Measurements from ENCODE around the gene CFAP47. TPM values are rescaled to one million over a fixed set of nuclear protein-coding genes. Genes with fewer than 3 reads are reported as not detected.
"Not testable (repeated sequence)": the region's sequence is repeated elsewhere in the genome, so short reads cannot be mapped to it uniquely, and the experiment has no call there.

The CFAP47 gene
- total and polyA plus RNA-seq, 7 donors, result 0.20 TPM; not detected in 6

DNA sequence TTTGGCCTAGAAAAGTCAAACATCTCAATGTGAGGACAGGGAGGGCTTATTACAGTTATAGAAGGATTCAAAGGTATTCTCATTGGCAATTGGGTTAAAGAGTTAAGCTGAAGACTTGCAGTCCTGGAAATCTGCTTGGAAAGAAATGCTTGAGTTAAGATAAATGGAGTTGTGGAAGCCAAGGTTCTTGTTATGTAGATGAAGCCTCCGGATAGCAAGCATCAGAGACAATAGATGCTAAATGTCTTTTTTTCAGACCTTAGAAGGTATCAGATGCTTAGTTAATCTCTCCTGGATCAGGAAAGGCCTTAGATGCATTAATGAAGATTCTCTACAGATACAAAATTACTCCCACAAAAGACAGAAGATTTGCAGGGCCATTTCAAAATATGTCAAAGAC lies 299.3 kb downstream of the CFAP47 start:
- ATAC-seq, result no peak
- TF ChIP-seq, protein P1, sequence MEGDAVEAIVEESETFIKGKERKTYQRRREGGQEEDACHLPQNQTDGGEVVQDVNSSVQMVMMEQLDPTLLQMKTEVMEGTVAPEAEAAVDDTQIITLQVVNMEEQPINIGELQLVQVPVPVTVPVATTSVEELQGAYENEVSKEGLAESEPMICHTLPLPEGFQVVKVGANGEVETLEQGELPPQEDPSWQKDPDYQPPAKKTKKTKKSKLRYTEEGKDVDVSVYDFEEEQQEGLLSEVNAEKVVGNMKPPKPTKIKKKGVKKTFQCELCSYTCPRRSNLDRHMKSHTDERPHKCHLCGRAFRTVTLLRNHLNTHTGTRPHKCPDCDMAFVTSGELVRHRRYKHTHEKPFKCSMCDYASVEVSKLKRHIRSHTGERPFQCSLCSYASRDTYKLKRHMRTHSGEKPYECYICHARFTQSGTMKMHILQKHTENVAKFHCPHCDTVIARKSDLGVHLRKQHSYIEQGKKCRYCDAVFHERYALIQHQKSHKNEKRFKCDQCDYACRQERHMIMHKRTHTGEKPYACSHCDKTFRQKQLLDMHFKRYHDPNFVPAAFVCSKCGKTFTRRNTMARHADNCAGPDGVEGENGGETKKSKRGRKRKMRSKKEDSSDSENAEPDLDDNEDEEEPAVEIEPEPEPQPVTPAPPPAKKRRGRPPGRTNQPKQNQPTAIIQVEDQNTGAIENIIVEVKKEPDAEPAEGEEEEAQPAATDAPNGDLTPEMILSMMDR (IDR thresholded peaks at IDR 0.05), result no peak
- H3K36me3 ChIP-seq (ENCODE audit: insufficient read depth in 1 of 2, low read depth in 1 of 2), result no peaks in the 10 kb centered on the region
- peaks cover 0 to 8% (median 0%) of the 10 kb centered on the region in 3 donors for H3K27me3 ChIP-seq (ENCODE audit: insufficient read depth in 3 of 3, low read length in 2 of 3)
- no peaks in the 10 kb centered on the region for H3K4me1 ChIP-seq
- H3K27ac ChIP-seq, result no peak overlapping the region
- 34 to 49% (median 38%) methylated on average over 1 of the region's 1 CpG for WGBS, 3 donors
- intact Hi-C loops (cut with DNase I), result no loop called here
- no peaks in the 10 kb centered on the region for H3K9me3 ChIP-seq
- no peak overlapping the region for H3K4me3 ChIP-seq
- DNase-seq, result no peak

DNA sequence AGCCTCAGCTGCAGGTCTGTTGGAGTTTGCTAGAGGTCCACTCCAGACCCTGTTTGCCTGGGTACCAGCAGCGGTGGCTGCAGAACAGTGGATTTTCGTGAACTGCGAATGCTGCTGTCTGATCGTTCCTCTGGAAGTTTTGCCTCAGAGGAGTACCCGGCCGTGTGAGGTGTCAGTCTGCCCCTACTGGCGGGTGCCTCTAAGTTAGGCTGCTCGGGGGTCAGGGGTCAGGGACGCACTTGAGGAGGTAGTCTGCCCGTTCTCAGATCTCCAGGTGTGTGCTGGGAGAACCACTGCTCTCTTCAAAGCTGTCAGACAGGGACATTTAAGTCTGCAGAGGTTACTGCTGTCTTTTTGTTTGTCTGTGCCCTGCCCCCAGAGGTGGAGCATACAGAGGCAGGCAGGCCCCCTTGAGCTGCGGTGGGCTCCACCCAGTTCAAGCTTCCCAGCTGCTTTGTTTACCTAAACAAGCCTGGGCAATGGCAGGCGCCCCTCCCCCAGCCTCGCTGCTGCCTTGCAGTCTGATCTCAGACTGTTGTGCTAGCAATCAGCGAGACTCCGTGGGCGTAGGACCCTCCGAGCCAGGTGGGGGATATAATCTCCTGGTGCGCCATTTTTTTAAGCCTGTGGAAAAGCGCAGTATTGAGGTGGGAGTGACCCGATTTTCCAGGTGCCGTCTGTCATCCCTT lies 315.4 kb downstream of the CFAP47 start:
- 86 to 91% (median 91%) methylated on average over 15 to 21 of the region's 21 CpGs for WGBS, 3 donors
- H3K27ac ChIP-seq; DNase-seq; ATAC-seq; H3K9me3 ChIP-seq; H3K4me3 ChIP-seq; H3K27me3 ChIP-seq (ENCODE audit: insufficient read depth in 3 of 3, low read length in 2 of 3); H3K4me1 ChIP-seq; H3K36me3 ChIP-seq (ENCODE audit: insufficient read depth in 1 of 2, low read depth in 1 of 2); intact Hi-C loops (cut with DNase I): not testable (repeated sequence)

DNA sequence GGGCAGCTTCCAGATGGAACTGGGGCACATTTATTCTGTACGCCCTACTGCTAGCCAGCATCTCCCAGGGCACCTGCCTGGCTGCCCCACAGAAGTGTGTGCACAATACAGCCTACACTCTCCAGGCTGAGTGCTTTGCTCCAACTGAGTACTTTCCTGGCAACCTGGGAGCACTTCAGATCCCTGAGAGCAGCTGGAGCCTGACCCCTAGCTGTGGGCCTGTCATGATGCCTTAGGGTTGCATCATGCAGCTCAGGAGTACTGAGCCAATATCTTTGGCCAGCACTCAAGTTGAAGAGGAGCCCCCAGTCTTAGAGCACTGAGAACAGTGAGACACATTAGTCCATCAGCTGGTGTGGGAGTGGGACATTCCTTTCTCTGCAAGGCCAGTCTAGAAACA lies 321.9 kb downstream of the CFAP47 start:
- Histone ChIP-seq H3K9me3 (no peaks in the 10 kb centered on the region), H3K27me3 (ENCODE audit: insufficient read depth in 3 of 3, low read length in 2 of 3) (peaks cover 0 to 5% (median 0%) of the 10 kb centered on the region in 3 donors), H3K4me3 (no peak overlapping the region), H3K36me3 (ENCODE audit: insufficient read depth in 1 of 2, low read depth in 1 of 2) (no peaks in the 10 kb centered on the region), H3K27ac (no peak overlapping the region), H3K4me1 (no peaks in the 10 kb centered on the region)
- intact Hi-C loops (cut with DNase I), result no loop called here
- ATAC-seq, result no peak
- 96 to 100% (median 100%) methylated on average over 1 of the region's 1 CpG for WGBS, 3 donors
- no peak for DNase-seq
- TF ChIP-seq, protein P1 (IDR thresholded peaks at IDR 0.05), result no peak

DNA sequence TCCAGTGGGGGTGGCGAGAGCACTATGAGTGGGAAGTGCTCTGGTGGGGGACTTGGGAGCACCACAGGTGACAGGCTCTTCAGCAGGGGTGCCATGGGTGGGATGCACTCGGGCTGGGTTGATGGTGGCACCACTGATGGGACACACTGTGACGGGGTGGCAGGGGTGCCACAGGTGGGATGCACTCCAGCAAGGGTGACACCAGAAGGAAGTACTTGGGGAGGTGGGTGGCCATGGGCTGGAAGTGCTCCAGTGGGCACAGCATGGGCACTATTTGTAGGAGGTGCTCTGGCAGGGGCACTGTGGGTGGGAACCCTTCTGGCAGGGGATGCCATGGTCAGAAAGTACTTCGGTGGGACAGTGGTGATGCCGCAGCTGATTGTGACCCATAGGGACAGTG lies 346.6 kb downstream of the CFAP47 start:
- Histone ChIP-seq H3K27me3 (ENCODE audit: insufficient read depth in 3 of 3, low read length in 2 of 3) (no peaks in the 10 kb centered on the region), H3K27ac (no peak overlapping the region), H3K4me1 (no peaks in the 10 kb centered on the region), H3K4me3 (no peak overlapping the region), H3K9me3 (no peaks in the 10 kb centered on the region), H3K36me3 (ENCODE audit: insufficient read depth in 1 of 2, low read depth in 1 of 2) (no peaks in the 10 kb centered on the region)
- no peak for DNase-seq
- ATAC-seq, result no peak
- WGBS, 3 donors, result 82 to 92% (median 89%) methylated on average over 3 to 5 of the region's 5 CpGs
- intact Hi-C loops (cut with DNase I), result no loop called here
- TF ChIP-seq, protein P1 (IDR thresholded peaks at IDR 0.05), result no peak

DNA sequence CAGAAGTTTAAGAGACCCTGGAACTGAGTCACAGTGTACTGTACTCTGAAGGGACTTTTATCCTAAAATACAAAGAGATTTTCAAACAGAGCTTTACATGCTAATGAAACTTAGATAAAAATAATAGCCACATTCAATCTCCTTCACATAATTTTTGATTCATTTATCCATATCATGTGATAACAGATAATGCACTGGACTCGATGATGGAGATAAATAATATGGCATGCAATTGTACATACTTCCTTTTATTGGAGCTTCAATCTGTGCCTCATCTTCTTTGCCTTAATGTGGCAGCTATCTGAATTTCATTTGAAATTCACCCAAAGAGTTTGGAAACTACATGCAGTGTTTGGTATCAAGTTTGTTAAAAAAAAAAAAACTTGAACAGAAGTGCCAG lies 390.6 kb downstream of the CFAP47 start:
- H3K4me3 ChIP-seq, result no peak overlapping the region
- no peak overlapping the region for H3K27ac ChIP-seq
- no peaks in the 10 kb centered on the region for H3K36me3 ChIP-seq (ENCODE audit: insufficient read depth in 1 of 2, low read depth in 1 of 2)
- no peaks in the 10 kb centered on the region for H3K27me3 ChIP-seq (ENCODE audit: insufficient read depth in 3 of 3, low read length in 2 of 3)
- H3K9me3 ChIP-seq, result no peaks in the 10 kb centered on the region
- intact Hi-C loops (cut with DNase I), result no loop called here
- 51 to 71% (median 68%) methylated on average over 1 of the region's 1 CpG for WGBS, 3 donors
- TF ChIP-seq, protein P1 (IDR thresholded peaks at IDR 0.05), result no peak
- ATAC-seq (no peak), DNase-seq (no peak)
- H3K4me1 ChIP-seq, result no peaks in the 10 kb centered on the region
